ENCODE measurements around the gene INSYN2A.

The INSYN2A gene

DNA sequence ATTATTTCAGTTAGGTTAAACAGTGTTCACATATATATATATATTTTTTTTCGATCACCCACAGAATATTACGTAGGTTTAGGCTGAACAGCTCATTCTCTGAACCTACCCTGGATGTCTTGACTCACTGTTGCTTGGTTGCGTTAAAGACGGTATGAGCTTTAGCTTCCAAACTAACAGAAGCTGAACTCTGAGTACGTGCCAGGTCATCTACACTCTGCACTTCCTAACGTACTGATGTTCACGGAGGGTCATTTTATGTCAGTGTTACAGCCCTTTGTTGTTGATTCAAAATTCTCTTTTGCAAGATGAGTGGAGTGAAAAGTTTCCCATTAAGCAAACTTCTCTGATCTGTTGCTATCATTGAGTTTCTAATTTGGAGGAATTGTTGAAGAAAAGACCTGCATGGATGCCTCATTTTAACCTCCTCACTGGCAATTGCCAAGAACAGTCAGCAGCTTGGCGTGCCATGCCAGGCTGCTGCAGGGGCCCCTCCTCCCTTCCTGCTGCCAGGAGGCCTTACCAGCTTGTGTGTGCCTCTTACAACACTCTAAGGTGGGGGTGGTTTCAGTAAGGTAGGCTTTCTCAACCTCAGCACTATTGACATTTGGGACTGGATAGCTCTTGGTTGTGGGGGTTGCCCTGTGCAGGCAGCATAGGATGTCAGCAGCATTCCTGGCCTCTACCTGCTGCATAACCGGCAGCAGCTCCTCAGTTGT, 44.3 kb downstream of the INSYN2A start:
- DNase-seq, result no peak

GRCh38 chr10:127151541-127151940, 44.9 kb downstream of the INSYN2A start:
- DNase-seq, result no peak

- no peak for DNase-seq
Measured at GRCh38 chr10:127150136-127150535, 46.3 kb downstream of the INSYN2A start.

GRCh38 chr10:127149501-127150081, 46.8 kb downstream of the INSYN2A start:
- DNase-seq, result no peak

- no peak for DNase-seq
Measured at GRCh38 chr10:127148933-127149220, 47.5 kb downstream of the INSYN2A start.

DNA sequence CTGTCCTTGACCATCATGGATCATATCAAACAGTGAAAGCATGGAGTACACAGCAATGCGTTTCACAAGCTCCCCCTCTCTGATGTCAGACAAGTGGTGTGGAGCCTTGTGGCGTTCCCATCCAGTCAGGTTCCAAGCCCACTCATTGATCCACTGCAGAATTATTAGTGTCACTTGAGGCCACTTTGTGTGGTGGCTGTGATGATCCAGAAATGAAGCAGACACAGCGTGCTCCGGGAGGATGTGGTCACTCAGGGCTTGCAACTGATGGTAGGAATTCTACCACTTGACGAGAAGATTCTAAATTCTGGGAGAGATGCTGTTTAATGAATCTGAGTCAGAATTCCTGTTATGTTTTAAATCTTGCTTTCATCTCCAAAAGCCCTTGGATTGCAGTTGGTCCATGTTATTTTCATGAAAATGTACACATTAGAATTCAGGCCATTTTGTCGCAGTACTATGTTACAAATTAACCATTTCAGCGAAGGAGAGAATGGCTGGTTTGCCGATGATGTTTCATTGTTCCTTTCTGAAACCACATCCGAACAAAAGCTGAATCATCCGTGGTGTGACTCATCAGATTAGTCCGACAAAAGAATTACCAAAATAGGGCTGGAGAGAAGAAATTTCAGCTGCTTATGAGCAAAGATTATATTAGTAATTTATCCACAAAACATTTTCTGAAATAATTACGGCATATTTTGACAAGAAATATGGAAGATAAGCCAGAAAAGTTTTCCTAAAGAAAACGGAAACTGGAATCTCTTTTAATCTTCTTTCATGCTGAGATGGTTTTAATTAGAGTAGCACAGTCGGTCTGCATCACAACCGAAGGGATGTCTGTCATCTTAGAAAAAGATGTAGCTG, 48.1 kb downstream of the INSYN2A start:
- DNase-seq, result no peak

- no peak for DNase-seq
Measured at GRCh38 chr10:127146661-127147060, 49.7 kb downstream of the INSYN2A start.
